ENCODE measurements around the gene CASP3.
"Not testable (repeated sequence)": the region's sequence is repeated elsewhere in the genome, so short reads cannot be mapped to it uniquely, and the experiment has no call there.

The CASP3 gene

GRCh38 chr4:184636144-184636543 lies 13.1 kb downstream of the CASP3 start:
- DNase-seq (ENCODE audit: low spot score), result no peak

GRCh38 chr4:184635381-184635780 lies 13.9 kb downstream of the CASP3 start:
- DNase-seq (ENCODE audit: low spot score), result no peak

- DNase-seq (ENCODE audit: low spot score), result no peak
Measured at GRCh38 chr4:184632842-184633241, 16.4 kb downstream of the CASP3 start.

- no peak for DNase-seq (ENCODE audit: low spot score)
Measured at GRCh38 chr4:184628103-184628502, 21.1 kb downstream of the CASP3 start.

- not testable (repeated sequence) for DNase-seq (ENCODE audit: low spot score)
Measured at GRCh38 chr4:184625783-184626596, 23.3 kb downstream of the CASP3 start.

GRCh38 chr4:184624972-184625554 lies 24.2 kb downstream of the CASP3 start:
- DNase-seq (ENCODE audit: low spot score), result no peak

- DNase-seq (ENCODE audit: low spot score), result not testable (repeated sequence)
Measured at GRCh38 chr4:184624504-184624903, 24.7 kb downstream of the CASP3 start.

GRCh38 chr4:184621518-184621917 lies 27.7 kb downstream of the CASP3 start:
- no peak for DNase-seq (ENCODE audit: low spot score)

GRCh38 chr4:184620212-184620867 lies 28.9 kb downstream of the CASP3 start:
- DNase-seq (ENCODE audit: low spot score), result no peak

- no peak for DNase-seq (ENCODE audit: low spot score)
Measured at GRCh38 chr4:184617600-184618196, 31.5 kb downstream of the CASP3 start.

- no peak for DNase-seq (ENCODE audit: low spot score)
Measured at GRCh38 chr4:184616633-184617551, 32.4 kb downstream of the CASP3 start.

- not testable (repeated sequence) for DNase-seq (ENCODE audit: low spot score)
Measured at GRCh38 chr4:184616168-184616567, 33.1 kb downstream of the CASP3 start.

GRCh38 chr4:184614509-184614908 lies 34.7 kb downstream of the CASP3 start:
- DNase-seq (ENCODE audit: low spot score), result no peak

GRCh38 chr4:184613405-184613804 lies 35.8 kb downstream of the CASP3 start:
- no peak for DNase-seq (ENCODE audit: low spot score)

- no peak for DNase-seq (ENCODE audit: low spot score)
Measured at GRCh38 chr4:184612074-184612473, 37.2 kb downstream of the CASP3 start.

GRCh38 chr4:184607429-184607828 lies 41.8 kb downstream of the CASP3 start:
- not testable (repeated sequence) for DNase-seq (ENCODE audit: low spot score)

- DNase-seq (ENCODE audit: low spot score), result not testable (repeated sequence)
Measured at GRCh38 chr4:184602857-184603256, 46.4 kb downstream of the CASP3 start.

GRCh38 chr4:184600982-184601381 lies 48.3 kb downstream of the CASP3 start:
- not testable (repeated sequence) for DNase-seq (ENCODE audit: low spot score)

- no peak for DNase-seq (ENCODE audit: low spot score)
Measured at GRCh38 chr4:184599492-184600135, 49.6 kb downstream of the CASP3 start.

- DNase-seq (ENCODE audit: low spot score), result no peak
Measured at GRCh38 chr4:184598753-184599491, 50.3 kb downstream of the CASP3 start.
